NB4 (cell line): Measurements from ENCODE around the gene PAMR1.

Experiments
- CTCF ChIP-seq: IDR thresholded peaks from one replicate; pipeline ENCODE4 v1.5.1; 2012; ENCODE audit warnings: low read depth, low read length
- MAX ChIP-seq: IDR thresholded peaks from 2 replicates; pipeline ENCODE4 v1.6.1; 2011; ENCODE audit warnings: low read depth, low read length
- MYC ChIP-seq: IDR thresholded peaks from 2 replicates; pipeline ENCODE4 v1.6.1; 2011; ENCODE audit warnings: low read depth, low read length
- POLR2A ChIP-seq: IDR thresholded peaks from 2 replicates; pipeline ENCODE4 v1.6.1; 2011; ENCODE audit warnings: mild to moderate bottlenecking; ENCODE audit not compliant: insufficient read length; ENCODE audit errors: extremely low read depth

DNA sequence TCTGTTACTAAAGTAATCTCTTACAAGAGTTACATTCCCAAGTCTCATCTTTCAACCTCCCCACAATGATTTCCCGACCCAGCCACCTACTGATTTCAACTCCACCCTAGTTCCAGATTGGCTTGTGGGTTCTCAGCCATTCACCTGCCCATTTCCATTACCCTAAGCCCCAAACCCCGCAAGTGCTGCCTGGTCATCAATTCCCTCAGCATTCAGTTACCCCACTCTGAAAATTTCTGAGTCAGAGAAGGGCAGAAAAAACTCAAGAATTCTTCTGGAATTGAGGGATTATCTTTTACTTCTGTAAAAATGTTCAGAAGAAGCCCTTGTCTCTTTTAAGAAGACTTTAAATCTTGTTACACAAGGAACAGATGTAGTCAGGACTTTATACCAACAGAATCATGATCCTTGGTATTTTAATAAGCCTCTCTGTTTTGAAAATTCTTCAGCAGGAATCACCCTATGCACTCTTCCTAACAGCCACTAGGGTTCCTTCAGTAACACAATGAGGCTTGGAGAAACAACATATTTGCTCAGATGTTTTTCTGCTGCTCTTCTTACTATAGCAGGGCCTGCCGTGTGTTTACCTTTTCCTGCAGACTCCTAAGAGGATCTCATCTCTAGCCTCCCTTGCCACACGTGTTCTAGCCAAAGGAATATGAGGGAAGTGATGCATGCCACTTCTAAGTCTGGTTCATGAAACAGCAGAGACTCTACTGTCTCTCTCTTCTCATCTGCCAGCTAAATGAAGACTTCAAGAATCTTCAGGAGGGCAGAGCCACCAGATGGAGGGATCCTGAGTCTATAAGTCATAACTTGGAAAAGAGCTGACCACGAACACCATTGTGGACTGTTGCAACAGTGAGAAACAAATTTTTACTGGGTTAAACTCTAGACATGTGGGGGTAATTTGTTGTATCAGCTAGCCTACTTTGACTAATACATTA is 29.3 kb upstream of the PAMR1 start:
- TF ChIP-seq CTCF (no peak), POLR2A (no peak), MYC (no peak), MAX (no peak)
